ENCODE measurements around the gene LTBP3. TPM values are rescaled to one million over a fixed set of nuclear protein-coding genes. Genes with fewer than 3 reads are reported as not detected.
A peak's percentile ranks its signal among the peaks of the same experiment; 100 is the strongest.

The LTBP3 gene
- total RNA-seq, 1 experiment from 2014 or later: 22.9 TPM

DNA sequence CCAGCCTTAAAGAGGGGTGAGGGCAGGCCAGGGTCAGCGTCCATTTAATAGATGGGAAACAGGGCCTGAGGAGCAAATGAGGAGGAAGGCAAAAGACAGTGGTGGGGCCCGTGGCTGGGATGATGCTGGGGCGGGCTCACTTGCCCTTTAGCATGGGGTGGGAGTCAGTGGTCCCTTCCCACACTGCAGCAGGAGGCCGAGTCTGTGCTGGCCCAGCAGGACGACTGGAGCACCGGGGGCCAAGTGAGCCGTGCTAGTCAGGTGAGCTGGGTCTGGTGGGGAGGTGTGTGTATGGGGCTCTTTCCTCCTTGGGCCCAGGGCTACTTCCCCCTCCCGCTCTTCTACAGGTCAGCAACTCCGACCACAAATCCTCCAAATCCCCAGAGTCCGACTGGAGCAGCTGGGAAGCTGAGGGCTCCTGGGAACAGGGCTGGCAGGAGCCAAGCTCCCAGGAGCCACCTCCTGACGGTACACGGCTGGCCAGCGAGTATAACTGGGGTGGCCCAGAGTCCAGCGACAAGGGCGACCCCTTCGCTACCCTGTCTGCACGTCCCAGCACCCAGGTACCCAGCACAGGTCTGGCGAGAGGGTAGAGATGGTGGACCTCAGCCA lies 20.4 kb downstream of the LTBP3 start:
- H3K27ac ChIP-seq: no peak overlapping the region
- H3K9me3 ChIP-seq (replicated peaks): 0 out of 2 replicates have a peak, but pooled peaks cover 3% of the 10 kb centered on the region
- H3K4me1 ChIP-seq (replicated peaks): peaks cover 19% of the 10 kb centered on the region
- H3K36me3 ChIP-seq: peaks cover 72% of the 10 kb centered on the region
- H3K4me3 ChIP-seq: no peak overlapping the region
- peak in 1 of 2 experiments; percentile 52 for DNase-seq (ENCODE audit: low read depth in 1 of 2, low spot score in 2 of 2)
- no peaks in the 10 kb centered on the region for H3K27me3 ChIP-seq (replicated peaks)

DNA sequence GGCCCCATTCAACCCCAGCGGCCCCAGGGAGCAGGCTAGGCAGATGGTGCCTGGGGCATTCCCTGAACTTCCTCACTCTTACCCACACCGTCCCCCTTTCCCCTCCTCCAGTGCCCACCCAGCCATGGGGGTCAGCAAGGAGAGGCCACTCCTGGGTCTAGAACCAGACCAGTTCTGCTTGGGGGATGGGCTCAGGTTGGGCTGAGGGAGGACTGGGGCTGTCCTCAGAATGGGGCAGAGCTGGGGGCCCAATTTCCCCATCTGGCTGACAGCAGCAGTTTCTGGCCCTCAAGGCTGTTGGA lies 20.9 kb downstream of the LTBP3 start:
- Histone ChIP-seq H3K4me3 (no peak overlapping the region), H3K4me1 (replicated peaks) (peaks cover 19% of the 10 kb centered on the region), H3K36me3 (peaks cover 77% of the 10 kb centered on the region), H3K27ac (no peak overlapping the region), H3K9me3 (replicated peaks) (0 out of 2 replicates have a peak, but pooled peaks cover 3% of the 10 kb centered on the region), H3K27me3 (replicated peaks) (no peaks in the 10 kb centered on the region)
- DNase-seq (ENCODE audit: low read depth in 1 of 2, low spot score in 2 of 2): no peak

DNA sequence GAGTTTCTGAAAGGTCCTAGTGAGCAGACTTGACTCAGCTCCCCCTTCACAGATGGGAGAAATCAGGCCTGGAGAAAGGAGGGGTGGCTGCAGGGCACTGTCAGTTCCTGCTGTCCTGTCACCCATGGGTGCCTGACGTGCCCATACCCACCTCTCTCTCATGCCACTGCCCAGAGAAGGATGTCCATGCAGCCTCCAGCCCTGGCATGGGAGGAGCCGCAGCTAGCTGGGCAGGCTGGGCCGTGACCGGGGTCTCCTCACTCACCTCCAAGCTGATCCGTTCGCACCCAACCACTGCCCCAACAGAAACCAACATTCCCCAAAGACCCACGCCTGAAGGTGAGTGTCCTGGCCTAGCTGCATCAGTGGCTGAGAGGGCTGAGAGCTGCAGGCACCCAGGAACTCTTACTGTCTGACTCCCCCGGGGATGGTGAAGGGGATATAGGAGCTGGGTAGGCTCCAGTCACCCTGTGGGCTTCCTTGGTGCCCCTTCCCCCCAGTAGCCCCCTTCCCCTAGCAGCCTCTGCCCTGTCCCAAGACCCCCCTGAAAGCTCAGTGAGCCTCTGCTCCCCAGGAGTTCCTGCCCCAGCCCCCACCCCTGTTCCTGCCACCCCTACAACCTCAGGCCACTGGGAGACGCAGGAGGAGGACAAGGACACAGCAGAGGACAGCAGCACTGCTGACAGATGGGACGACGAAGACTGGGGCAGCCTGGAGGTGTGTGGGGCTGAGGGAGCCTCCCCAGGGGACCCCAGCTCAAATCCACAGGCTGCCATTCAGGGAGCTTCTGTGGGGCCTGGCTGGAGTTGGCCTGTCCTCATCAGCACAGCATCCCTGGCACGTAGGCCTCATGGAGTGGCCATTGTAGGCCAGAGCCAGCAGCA lies 21.5 kb downstream of the LTBP3 start:
- H3K36me3 ChIP-seq: peaks cover 83% of the 10 kb centered on the region
- DNase-seq (ENCODE audit: low read depth in 1 of 2, low spot score in 2 of 2): peak in 1 of 2 experiments; percentile 53
- no peak overlapping the region for H3K27ac ChIP-seq
- no peak overlapping the region for H3K4me3 ChIP-seq
- 0 out of 2 replicates have a peak, but pooled peaks cover 3% of the 10 kb centered on the region for H3K9me3 ChIP-seq (replicated peaks)
- no peaks in the 10 kb centered on the region for H3K27me3 ChIP-seq (replicated peaks)
- peaks cover 19% of the 10 kb centered on the region for H3K4me1 ChIP-seq (replicated peaks)

DNA sequence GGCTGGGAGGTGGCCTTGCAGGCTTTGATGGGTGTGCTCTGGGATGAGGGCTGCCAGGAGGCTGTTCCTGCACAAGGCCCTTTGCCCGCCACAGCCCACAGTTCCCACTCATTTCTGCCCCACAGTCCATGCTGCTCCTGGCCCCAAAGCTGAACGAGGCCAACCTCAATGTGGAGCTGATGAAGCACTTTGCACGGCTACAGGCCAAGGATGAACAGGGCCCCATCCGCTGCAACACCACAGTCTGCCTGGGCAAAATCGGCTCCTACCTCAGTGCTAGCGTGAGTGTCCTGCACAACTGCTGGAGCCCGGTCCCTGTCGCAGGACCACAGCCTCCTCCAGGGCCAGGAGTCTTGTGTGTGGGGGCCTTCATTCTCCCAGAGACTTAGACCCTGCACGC lies 23.1 kb downstream of the LTBP3 start:
- no peak overlapping the region for H3K4me3 ChIP-seq
- peaks cover 6% of the 10 kb centered on the region for H3K4me1 ChIP-seq (replicated peaks)
- H3K27ac ChIP-seq: no peak overlapping the region
- no peaks in the 10 kb centered on the region for H3K27me3 ChIP-seq (replicated peaks)
- peak in 1 of 2 experiments; percentile 54 for DNase-seq (ENCODE audit: low read depth in 1 of 2, low spot score in 2 of 2)
- peaks cover 96% of the 10 kb centered on the region for H3K36me3 ChIP-seq
- H3K9me3 ChIP-seq (replicated peaks): 0 out of 2 replicates have a peak, but pooled peaks cover 3% of the 10 kb centered on the region

DNA sequence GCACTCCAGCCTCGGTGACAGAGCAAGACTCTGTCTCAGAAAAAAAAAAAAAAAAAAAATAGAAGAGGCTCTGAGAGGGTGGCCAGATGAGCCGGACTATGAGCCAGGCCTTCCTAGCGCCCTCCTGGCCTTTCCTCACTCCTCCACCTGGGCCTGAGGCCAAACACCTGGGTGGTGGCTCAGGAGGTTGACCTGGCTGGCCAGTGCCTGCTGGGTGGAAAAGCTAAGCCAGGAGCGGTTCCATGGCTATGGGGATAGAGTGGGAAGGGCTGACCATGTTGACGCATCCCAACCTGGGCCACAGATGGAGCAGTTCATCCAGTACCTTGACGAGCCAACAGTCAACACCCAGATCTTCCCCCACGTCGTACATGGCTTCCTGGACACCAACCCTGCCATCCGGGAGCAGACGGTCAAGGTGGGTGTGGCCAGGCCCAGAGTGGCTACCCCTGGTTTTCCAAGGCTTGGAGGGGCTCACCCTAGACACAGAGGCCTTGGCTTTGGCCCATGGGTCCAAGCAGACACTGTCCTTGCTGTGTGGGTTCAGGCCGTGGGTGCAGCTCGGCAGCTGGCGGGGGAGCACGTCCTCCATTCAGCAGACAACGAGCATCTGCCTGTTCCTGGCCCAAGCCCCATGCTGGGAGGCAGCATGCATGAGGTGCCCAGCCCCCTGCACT lies 25.6 kb downstream of the LTBP3 start:
- Histone ChIP-seq H3K36me3 (peaks cover 96% of the 10 kb centered on the region), H3K27me3 (replicated peaks) (no peaks in the 10 kb centered on the region), H3K4me1 (replicated peaks) (no peaks in the 10 kb centered on the region), H3K27ac (no peak overlapping the region), H3K9me3 (replicated peaks) (no peaks in the 10 kb centered on the region), H3K4me3 (no peak overlapping the region)
- peak in 1 of 2 experiments; percentile 59 for DNase-seq (ENCODE audit: low read depth in 1 of 2, low spot score in 2 of 2)

DNA sequence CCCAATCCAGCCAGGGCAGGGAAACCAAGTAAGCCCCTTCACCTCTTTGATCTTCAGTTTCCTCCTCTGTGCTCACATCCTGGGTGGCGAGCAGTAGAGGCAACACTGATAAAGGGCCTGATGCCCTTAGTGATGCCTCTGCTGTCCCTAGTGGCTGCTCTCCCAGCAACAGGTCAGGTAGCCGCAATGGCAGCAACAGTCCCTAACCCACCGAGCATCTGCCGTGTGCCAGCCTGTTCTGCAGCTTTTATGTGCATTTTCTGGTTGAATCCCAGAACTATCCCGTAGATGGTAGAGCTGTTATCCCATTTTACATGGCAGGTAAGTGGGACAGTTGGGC lies 28.0 kb downstream of the LTBP3 start:
- Histone ChIP-seq H3K27ac (no peak overlapping the region), H3K9me3 (replicated peaks) (no peaks in the 10 kb centered on the region), H3K27me3 (replicated peaks) (no peaks in the 10 kb centered on the region), H3K36me3 (peaks cover 98% of the 10 kb centered on the region), H3K4me3 (no peak overlapping the region), H3K4me1 (replicated peaks) (peaks cover 12% of the 10 kb centered on the region)
- DNase-seq (ENCODE audit: low read depth in 1 of 2, low spot score in 2 of 2): peak in 1 of 2 experiments; percentile 58

DNA sequence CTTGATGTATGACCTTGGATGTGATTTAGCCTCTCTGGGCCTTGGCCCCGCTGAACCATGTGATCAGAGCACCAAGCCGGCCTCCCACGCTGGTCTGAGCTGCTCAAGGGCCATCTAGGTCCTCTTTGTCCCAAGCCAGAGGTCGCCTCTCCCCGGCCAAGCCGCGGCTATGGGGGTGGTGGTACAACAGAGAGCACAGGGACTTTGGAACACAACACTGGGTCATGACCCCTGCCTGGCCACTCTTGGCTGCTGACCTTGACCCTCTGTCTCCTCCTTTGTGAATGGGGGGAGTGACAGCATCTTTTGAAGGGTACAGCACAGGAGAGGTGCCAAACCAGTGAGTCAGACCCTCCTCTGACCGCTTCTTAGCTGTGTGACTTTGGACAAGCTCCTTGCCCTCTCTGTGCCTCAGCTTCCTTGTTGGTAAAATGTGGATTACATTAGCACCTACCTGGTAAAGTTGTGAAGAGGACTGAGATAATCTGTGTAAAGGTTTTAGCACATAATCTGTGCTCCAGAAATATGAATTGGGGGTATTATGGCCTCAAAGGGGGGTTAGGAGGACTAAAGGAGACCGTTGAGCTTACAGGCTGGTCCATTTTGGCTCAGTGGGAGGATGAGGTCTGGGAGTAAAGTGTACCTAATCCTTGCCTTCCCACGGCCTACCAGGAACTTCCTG lies 28.5 kb downstream of the LTBP3 start:
- Histone ChIP-seq H3K9me3 (replicated peaks) (no peaks in the 10 kb centered on the region), H3K36me3 (peaks cover 95% of the 10 kb centered on the region), H3K27me3 (replicated peaks) (no peaks in the 10 kb centered on the region), H3K4me1 (replicated peaks) (peaks cover 12% of the 10 kb centered on the region), H3K27ac (no peak overlapping the region), H3K4me3 (no peak overlapping the region)
- DNase-seq (ENCODE audit: low read depth in 1 of 2, low spot score in 2 of 2): peak in 1 of 2 experiments; percentile 56

DNA sequence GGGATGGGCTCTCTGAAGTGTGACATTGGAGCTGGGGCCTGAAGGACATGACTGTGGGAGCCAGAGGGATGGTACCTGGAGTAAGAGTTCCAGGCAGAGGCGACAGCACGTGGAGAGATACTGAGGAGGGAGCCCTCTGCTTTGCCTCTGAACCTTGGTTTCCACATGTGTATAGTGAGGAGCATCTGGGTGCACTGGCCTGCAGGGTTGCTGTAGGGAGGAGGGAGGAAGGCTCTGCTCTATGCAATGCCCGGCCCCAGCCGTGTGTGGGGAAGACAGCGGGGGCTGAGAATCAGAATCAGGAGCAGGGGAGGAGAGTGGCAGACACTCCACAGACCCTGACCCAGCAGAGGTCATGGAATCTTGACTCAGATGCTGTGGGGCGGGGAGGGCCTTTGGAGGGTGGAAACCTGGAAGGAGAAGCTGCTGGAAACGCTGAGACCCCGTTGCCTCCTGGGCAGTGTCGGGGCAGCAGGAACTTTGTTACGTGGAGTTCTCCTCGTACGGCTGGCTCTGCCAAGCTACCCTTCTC lies 29.3 kb downstream of the LTBP3 start:
- Histone ChIP-seq H3K27me3 (replicated peaks) (no peaks in the 10 kb centered on the region), H3K9me3 (replicated peaks) (0 out of 2 replicates have a peak, but pooled peaks cover 2% of the 10 kb centered on the region), H3K4me3 (no peak overlapping the region), H3K27ac (no peak overlapping the region), H3K36me3 (peaks cover 90% of the 10 kb centered on the region), H3K4me1 (replicated peaks) (peaks cover 18% of the 10 kb centered on the region)
- no peak for DNase-seq (ENCODE audit: low read depth in 1 of 2, low spot score in 2 of 2)

DNA sequence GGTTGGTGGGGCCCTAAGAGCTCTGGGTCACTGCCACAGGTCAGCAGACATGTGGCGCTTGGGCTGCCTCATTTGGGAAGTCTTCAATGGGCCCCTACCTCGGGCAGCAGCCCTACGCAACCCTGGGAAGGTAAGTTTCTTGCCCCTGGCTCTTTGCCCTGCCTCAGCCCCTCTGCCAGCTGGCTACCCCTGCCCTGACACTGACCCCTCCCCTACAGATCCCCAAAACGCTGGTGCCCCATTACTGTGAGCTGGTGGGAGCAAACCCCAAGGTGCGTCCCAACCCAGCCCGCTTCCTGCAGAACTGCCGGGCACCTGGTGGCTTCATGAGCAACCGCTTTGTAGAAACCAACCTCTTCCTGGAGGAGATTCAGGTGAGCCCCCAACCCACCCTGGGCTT lies 31.4 kb downstream of the LTBP3 start:
- H3K27me3 ChIP-seq (replicated peaks): no peaks in the 10 kb centered on the region
- peaks cover 18% of the 10 kb centered on the region for H3K4me1 ChIP-seq (replicated peaks)
- H3K27ac ChIP-seq: no peak overlapping the region
- H3K4me3 ChIP-seq: no peak overlapping the region
- H3K9me3 ChIP-seq (replicated peaks): 0 out of 2 replicates have a peak, but pooled peaks cover 2% of the 10 kb centered on the region
- H3K36me3 ChIP-seq: peaks cover 69% of the 10 kb centered on the region
- DNase-seq (ENCODE audit: low read depth in 1 of 2, low spot score in 2 of 2): no peak

DNA sequence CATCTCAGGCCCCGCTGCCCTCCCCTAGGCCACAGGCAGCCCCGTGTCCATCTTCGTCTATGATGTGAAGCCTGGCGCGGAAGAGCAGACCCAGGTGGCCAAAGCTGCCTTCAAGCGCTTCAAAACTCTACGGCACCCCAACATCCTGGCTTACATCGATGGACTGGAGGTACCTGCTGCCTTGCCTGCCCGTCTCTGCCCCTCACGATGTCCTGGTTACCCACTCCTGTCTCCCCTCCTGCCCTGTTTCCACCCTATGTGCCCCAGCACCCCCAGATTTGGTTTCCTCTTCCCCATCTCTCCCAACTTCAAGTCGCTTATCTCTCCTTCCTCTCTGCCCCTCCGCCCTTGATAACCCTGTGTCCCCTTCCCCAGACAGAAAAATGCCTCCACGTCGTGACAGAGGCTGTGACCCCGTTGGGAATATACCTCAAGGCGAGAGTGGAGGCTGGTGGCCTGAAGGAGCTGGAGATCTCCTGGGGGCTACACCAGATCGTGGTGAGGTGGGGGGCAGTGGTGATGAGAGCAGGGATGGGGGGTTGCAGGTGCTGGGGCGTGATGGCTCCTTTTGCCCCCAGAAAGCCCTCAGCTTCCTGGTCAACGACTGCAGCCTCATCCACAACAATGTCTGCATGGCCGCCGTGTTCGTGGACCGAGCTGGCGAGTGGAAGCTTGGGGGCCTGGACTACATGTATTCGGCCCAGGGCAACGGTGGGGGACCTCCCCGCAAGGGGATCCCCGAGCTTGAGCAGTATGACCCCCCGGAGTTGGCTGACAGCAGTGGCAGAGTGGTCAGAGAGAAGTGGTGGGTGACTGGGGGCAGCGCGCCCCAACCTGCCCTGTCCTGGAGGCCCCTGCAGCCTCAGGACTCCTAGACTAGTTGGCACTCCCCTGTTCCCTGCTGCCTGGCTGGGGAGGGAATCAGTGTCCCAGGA lies 32.3 kb downstream of the LTBP3 start:
- H3K27me3 ChIP-seq (replicated peaks): no peaks in the 10 kb centered on the region
- H3K36me3 ChIP-seq: peaks cover 59% of the 10 kb centered on the region
- peak in 1 of 2 experiments; percentile 56 for DNase-seq (ENCODE audit: low read depth in 1 of 2, low spot score in 2 of 2)
- H3K4me3 ChIP-seq: peak overlapping the region; percentile 98
- H3K27ac ChIP-seq: peak overlapping the region; percentile 84
- peaks cover 18% of the 10 kb centered on the region for H3K4me1 ChIP-seq (replicated peaks)
- H3K9me3 ChIP-seq (replicated peaks): 0 out of 2 replicates have a peak, but pooled peaks cover 2% of the 10 kb centered on the region

DNA sequence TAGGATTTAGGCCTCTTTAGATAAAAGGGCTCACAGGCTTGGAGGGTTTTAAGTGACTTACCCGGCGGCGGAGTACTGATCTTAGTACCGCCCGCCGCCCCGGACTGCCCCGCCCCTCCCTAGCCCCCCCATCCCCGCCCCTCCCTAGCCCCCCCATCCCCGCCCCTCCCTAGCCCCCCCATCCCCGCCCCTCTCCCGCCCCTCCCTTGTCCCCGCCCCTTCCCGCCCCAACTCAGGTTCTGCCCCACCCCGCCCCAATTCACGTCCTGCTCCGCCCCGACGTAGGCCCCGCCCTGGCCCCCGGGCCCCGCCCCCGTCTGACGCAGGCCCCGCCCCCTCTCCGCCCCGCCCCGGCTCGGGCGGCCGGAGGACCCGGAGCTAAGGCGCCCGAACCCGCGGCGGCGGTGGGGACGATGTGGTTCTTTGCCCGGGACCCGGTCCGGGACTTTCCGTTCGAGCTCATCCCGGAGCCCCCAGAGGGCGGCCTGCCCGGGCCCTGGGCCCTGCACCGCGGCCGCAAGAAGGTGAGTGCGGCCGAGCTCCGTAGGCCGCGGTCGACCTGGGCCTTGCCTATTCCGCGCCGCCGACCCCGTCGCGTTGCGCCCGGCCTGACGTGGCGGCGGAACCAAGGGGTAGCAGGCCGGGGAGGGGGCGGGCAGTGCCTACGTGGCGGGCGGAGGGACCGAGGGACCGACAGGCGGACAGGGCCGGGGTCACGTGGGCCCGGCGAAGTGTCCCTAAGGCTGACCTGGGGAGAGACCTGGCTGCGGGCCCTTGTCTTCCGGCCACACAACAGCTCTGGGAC lies 33.2 kb downstream of the LTBP3 start, which contains the start of gene SCYL1:
Gene SCYL1 (plus strand): TSS at position 343 of the 805 bp plus-strand sequence. CDS start 71 bp downstream, at position 414.
- no peaks in the 10 kb centered on the region for H3K27me3 ChIP-seq (replicated peaks)
- H3K4me1 ChIP-seq (replicated peaks): peaks cover 18% of the 10 kb centered on the region
- H3K36me3 ChIP-seq: peaks cover 51% of the 10 kb centered on the region
- H3K4me3 ChIP-seq: peak within 1 kb of the TSS; percentile 98
- H3K27ac ChIP-seq: peak within 1 kb of the TSS; percentile 84
- DNase-seq (ENCODE audit: low read depth in 1 of 2, low spot score in 2 of 2): peak; percentile 88
- 0 out of 2 replicates have a peak, but pooled peaks cover 2% of the 10 kb centered on the region for H3K9me3 ChIP-seq (replicated peaks)

All from SJSA1 (cell line).